GM12891 (cell line): ENCODE data around the gene MOCOS.

Experiments used
- PAX5 ChIP-seq: IDR thresholded peaks from 2 replicates; pipeline ENCODE4 v1.6.1; 2011; ENCODE audit warnings: low read length, moderate library complexity, mild to moderate bottlenecking; ENCODE audit not compliant: insufficient read depth, severe bottlenecking
- POLR2A ChIP-seq: IDR thresholded peaks from 2 replicates; pipeline ENCODE4 v1.6.1; 2011; ENCODE audit warnings: low read depth, low read length, control low read depth
- POLR2AphosphoS5 ChIP-seq: IDR thresholded peaks from 2 replicates; pipeline ENCODE4 v1.6.1; 2011; ENCODE audit warnings: low read depth, low read length, control low read depth
- POU2F2 ChIP-seq: IDR thresholded peaks from 2 replicates; pipeline ENCODE4 v1.6.1; 2011; ENCODE audit warnings: low read depth, mild to moderate bottlenecking, control low read depth, low read length, moderate library complexity
- SPI1 ChIP-seq: IDR thresholded peaks from 2 replicates; pipeline ENCODE4 v1.6.1; 2011; ENCODE audit warnings: low read depth, low read length, control low read depth
- TAF1 ChIP-seq: IDR thresholded peaks from 2 replicates; pipeline ENCODE4 v1.6.1; 2011; ENCODE audit warnings: low read depth, low read length, control low read depth

DNA sequence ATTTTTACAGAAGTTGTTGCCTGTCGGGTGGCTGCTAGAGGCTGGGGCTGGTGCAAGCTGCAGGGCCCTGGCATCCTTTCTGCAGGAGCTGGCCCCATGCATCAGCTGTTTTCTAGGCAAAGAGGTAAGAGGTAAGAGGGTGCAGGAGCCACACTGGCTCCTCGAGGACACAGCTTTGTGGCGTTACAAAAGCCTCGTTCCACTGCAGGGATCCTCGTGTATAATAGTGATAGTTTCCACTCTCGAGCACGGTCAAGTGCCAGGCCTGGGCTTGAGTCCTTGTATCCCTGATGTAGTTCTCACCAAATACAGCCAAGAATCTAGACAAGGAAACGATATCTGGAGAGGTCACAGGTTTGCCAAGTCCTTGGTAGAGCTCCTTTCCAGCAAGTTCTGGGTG lies 77.0 kb downstream of the MOCOS start:
- no peak for TF ChIP-seq POLR2AphosphoS5
- TF ChIP-seq POLR2A: no peak
- TF ChIP-seq TAF1: no peak
- TF ChIP-seq SPI1: no peak
- no peak for TF ChIP-seq PAX5
- TF ChIP-seq POU2F2: no peak
